GM18868 (cell line): Measurements from ENCODE around the gene EYA4.

Experiments used
- ATAC-seq: cut with Tn5 transposase; IDR thresholded peaks from one replicate; pipeline ENCODE4 v1.9.1; 2021; ENCODE audit warnings: mild to moderate bottlenecking, moderate library complexity; ENCODE audit not compliant: unreplicated experiment

The EYA4 gene

DNA sequence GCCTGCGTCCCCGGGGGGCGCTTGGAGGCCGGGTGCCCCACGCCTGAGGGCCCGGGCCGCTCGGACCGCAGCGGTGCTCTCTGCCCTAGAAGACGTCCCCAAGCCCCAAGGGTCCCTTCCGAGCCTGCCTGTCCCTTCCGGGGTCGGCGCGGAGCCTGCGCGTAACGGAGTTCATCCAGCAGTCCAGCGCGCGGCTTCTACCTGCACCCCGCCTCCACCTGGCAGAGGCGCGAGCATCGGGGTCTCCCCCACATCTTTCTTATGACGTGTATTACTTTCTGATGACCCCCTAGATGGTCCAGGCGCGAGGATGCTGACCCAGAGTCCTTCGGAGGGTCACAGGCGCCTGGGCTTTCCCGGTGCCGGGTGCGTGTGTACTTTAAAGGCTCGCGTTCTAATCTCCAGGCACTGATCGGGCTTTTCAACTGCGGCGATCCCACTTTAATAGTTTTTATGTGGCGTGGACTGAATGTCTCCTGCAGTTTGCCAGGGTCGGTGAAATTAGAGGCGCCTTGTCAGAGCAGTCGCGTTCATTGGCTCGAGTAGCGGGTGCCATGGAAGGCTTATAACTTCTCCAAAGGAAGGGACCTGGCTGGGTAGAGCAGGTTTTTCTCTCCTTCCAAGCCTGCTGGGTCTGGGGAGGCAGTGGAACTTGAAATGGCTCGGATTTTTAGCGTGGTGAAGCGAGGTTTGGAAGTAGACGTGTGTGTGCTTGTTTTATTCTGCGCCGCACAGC is 912 bp downstream of the EYA4 start:
- no peak for ATAC-seq

GRCh38 chr6:133242637-133243585 is 1.8 kb downstream of the EYA4 start:
- no peak for ATAC-seq

DNA sequence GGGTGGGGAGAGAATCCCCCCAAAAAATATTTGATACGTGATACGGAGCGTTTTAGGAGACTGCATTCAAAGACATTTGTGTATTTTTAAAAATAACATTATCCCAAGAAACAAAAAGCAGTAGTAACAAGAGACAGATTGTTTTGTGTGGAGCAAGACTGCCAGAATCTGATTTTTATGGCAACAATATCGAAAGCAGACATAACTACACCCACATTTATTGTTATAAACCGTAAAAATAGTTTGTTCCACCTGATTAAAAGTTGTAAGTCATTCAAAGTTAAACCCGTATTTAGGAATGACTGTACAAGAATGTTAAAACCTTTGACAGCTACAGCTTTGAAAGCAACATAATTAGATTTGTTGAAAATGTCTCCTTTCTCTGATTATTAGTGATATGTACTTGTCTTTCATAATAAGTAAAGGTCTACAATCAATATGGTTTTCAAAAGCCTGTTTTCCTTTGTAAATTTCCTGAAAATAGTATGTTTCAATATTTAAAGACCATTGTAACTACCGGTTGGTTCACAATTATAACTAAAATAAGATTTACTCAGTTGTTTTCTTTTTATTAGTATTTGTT is 2.7 kb downstream of the EYA4 start:
- ATAC-seq = no peak

DNA sequence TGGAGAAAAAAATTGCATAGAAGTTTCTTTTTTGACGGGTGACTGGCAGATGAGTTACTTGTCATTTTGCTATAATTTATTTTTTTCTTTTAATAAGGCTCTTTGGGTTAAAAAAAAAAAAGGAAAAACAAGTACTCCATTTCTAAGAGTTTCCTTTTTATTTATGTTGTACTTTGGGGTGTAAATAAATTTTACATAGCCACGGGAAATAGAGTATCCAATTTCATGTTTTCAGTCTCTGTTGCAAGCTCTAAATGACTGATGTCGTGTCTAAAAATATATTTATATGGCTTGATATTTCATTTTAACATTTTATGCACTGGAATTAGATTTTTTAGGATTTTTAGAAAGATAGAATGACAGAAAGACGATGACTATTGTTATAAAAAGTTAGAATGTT is 3.4 kb downstream of the EYA4 start:
- ATAC-seq = no peak

DNA sequence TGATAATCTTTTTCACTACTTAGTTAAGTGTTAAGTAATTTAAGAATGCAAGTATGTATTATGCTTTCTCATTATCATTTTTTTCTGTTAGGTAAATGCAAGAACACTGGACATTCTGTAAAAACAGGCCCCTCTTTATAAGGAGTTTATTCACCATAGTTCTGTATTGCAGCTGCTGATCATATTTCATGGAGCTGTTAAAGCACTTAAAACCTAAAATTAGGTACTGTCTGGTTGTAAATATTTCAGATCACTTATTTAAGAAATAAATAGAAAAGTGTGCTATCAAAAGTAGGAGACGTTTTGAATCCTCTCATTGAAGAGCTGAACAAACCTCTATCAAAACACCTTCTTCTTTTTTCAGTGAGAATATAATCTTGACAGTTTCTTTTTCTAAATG is 3.9 kb downstream of the EYA4 start:
- no peak for ATAC-seq

- ATAC-seq = no peak
These were observed 4.3 kb downstream of the EYA4 start for GRCh38 chr6:133245422-133245903.

- ATAC-seq = no peak
These were observed 6.4 kb downstream of the EYA4 start for GRCh38 chr6:133247581-133247980.

DNA sequence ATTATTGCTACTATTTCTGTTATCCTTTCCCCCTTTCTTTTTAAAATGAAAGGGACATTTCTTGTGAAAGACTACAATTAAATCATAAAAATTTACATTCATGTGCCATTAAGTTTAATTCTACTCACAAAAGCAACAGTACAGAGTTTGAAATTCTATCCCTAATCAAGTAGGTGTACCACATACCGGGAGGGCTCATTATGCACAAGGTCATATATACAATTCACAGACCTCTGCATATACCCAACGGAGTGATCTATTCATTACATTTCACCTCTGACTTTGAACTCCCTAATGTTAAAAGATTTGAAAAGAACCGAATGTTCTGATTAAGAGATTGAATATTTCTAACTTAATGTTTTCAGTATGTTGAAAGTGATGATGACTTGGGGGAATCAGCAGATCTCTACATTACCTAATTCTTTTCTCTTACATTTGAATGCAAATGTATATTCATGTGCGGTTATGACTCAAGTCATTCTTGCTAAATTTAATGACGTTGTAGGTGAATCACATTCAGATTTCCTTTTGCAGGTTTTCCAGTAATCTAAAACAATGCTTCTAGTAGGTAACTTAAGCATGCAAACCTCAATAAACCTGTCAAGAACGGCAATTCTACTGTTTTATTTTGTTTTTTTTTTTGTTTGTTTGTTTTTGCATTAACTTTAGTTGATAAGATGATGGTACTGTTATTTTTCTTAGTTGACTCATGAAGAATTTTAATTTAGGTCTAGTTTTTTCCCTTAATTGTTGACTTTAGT is 7.3 kb downstream of the EYA4 start:
- no peak for ATAC-seq

DNA sequence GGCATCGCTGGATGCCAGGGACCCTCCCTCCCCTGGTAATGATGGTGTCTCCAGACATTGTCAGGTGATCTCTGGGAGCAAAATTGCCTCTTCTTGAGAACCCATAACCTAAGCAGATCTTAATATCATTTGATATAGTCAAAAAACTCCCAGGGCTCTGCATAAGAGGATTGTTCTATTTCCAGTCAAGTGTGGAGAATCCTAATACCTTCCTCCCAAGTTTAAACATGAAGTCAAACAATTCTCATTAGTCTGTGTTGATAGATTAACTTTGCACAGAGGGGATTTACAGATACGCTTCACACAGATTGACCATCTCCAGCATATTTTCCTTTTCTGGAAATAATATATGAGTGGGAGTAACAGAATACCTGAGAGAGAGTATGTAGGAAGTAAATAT is 10.5 kb downstream of the EYA4 start:
- no peak for ATAC-seq

DNA sequence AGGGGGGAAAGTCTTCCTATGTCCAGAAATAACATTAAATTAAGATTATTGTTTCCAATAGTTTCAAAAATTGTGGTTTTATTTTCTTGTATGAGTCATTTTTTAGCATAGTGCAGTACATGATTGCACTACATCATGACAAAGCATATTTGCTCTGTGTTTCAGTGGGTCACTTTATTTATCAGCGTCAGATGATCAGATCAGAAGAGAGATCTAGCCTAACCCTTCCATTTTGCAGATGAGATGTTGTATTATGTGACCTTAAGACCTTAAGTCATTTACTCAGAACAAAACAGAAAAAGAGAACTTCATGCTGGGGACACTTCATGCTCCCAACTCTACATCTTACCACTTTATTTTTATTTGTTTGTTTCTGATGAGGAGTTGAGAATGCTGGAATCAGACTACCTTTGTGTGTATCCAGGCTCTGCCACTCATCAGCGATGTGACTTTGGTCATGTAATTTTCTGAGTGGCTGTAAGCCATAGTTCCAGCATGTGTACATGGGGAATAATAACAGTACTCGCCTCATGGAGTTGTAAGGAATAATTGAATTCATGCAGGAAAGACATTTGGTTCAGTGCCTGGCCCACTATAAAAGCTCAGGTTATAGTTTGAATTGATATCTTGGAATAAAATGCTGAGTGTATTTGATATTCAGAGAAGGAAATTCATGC is 13.5 kb downstream of the EYA4 start:
- ATAC-seq = no peak

- ATAC-seq = no peak
These were observed 16.5 kb downstream of the EYA4 start for GRCh38 chr6:133257545-133258105.

GRCh38 chr6:133259561-133259960 is 18.4 kb downstream of the EYA4 start:
- no peak for ATAC-seq

DNA sequence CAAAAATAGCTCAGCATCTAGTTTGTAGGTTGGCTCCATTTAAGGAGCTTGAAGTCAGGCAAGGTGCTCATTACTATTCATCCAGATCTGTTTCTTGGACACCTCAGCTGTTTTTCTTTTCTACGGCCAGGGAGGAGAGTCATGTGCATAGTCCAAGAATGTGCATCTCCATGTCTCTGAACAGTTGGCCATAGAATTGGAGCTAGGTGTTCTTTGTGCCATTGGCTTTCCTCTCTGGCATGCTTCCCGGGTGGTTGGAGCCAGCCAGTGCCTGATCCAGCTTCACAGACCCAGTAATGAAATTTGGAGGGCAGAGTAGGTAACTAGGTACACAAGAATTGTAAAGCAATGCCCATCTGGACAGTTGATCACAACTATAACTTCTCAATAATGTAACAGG is 21.6 kb downstream of the EYA4 start:
- no peak for ATAC-seq

- no peak for ATAC-seq
These were observed 23.9 kb downstream of the EYA4 start for GRCh38 chr6:133265066-133265465.

GRCh38 chr6:133266186-133266585 is 25.0 kb downstream of the EYA4 start:
- no peak for ATAC-seq

DNA sequence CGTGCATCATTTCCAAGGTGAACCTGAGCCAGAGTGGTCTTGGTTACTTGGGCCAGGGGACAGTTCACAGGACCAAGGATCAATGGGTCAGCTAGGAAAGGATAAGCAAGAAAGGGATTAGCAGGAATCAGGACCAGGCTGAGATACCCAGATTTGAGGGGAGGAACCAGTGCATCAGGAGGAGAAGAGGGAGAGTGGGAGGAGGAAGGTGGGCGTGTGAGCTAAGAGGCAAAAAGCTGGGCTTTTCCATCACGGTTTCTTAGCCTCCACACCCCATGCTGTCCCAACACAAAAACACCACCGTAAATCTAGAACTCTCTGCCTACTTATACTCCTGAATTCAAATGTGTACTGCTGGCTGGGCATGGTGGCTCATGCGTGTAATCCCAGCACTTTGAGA is 27.5 kb downstream of the EYA4 start:
- ATAC-seq = no peak

GRCh38 chr6:133274813-133275212 is 33.7 kb downstream of the EYA4 start:
- ATAC-seq = no peak

DNA sequence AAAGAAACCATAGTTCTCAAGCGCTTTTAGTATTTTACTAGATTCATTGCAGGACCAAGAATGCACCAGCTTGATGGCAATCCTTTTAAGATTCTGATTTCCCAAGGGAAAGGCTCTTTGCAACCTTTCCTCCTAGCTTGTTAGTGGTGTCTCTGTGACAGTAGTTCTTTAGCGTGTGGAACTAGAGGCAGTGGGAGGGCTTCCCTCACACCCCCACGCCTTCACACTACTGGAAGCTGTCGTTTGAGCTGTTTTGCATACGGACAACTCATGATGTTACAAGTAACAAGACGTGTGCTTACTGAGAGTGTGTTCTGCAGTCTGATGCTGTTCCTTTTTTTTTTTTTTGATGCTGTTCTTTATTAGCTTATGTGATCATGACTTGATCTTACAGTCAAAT is 34.1 kb downstream of the EYA4 start:
- no peak for ATAC-seq

DNA sequence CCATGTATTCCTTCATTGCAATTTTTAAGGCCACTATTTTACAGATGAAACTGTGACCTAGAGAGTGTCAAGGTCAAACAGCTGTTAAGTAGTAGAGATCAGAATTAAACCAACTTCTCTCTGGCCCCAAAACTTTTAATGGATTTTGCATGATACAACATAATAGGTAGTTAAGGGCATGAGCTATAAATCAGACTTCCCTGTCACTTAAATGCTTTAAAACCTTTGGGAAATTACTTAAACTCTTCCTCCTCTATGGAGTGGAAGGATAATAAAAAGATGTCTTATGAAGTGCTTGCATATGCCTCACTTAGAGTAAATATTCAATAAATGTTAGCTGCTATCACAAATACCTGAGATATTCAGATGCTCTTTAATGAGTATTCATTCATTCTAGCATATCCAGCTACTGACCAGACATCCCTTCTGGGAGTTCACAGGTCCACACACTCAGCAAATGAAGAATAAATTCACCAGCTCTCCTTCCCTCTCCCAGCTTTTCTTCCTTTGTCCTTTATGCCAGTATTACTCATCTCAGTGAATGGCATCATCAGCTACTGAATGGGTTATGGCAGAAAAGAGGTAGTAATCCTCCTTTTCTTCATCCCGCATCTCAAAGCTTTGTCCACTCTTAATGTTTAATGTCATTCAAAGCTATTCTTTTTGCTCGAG is 36.2 kb downstream of the EYA4 start:
- no peak for ATAC-seq
